ENCODE results near the gene MCM5.

GRCh38 chr22:35359380-35360065 lies 40.4 kb upstream of the MCM5 start:
- TF ChIP-seq POLR2A (IDR thresholded peaks at IDR 0.05), result no peak
- TF ChIP-seq, protein P1, sequence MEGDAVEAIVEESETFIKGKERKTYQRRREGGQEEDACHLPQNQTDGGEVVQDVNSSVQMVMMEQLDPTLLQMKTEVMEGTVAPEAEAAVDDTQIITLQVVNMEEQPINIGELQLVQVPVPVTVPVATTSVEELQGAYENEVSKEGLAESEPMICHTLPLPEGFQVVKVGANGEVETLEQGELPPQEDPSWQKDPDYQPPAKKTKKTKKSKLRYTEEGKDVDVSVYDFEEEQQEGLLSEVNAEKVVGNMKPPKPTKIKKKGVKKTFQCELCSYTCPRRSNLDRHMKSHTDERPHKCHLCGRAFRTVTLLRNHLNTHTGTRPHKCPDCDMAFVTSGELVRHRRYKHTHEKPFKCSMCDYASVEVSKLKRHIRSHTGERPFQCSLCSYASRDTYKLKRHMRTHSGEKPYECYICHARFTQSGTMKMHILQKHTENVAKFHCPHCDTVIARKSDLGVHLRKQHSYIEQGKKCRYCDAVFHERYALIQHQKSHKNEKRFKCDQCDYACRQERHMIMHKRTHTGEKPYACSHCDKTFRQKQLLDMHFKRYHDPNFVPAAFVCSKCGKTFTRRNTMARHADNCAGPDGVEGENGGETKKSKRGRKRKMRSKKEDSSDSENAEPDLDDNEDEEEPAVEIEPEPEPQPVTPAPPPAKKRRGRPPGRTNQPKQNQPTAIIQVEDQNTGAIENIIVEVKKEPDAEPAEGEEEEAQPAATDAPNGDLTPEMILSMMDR (IDR thresholded peaks at IDR 0.05), result no peak
- TF ChIP-seq EP300 (IDR thresholded peaks at IDR 0.05), result no peak
